Mesenchymal stem cell (in vitro differentiated cells and primary cell): Measurements from ENCODE around the gene CDC37L1.

Experiments
- DNase-seq: peaks from one replicate; pipeline ENCODE4 v3.0.0-alpha.2; 2013
- H2AFZ ChIP-seq: one replicate; pipeline ENCODE4 v1.6.1; 2013; ENCODE audit warnings: low read depth, mild to moderate bottlenecking, control low read depth, inconsistent platforms, low read length, moderate library complexity
- H2AK5ac ChIP-seq: 2 replicates; pipeline ENCODE4 v1.6.1; 2013; ENCODE audit warnings: low read length, moderate library complexity, mild to moderate bottlenecking, inconsistent platforms; ENCODE audit not compliant: severe bottlenecking
- H2BK120ac ChIP-seq: one replicate; pipeline ENCODE4 v1.6.1; 2013; ENCODE audit warnings: low read depth, mild to moderate bottlenecking, inconsistent platforms, low read length, moderate library complexity
- H2BK12ac ChIP-seq, 2 experiments: one replicate each; pipeline ENCODE4 v1.6.1; 2013; ENCODE audit warnings: inconsistent platforms in 2 of 2, low read length in 2 of 2, mild to moderate bottlenecking in 2 of 2, moderate library complexity in 2 of 2, control low read depth in 1 of 2
- H2BK15ac ChIP-seq: one replicate; pipeline ENCODE4 v1.6.1; 2013; ENCODE audit warnings: mild to moderate bottlenecking, low read depth, inconsistent platforms; ENCODE audit not compliant: poor library complexity, severe bottlenecking
- H2BK5ac ChIP-seq: 2 replicates; pipeline ENCODE4 v1.6.1; 2013; ENCODE audit warnings: low read depth, mild to moderate bottlenecking, low read length, control low read depth, inconsistent platforms; ENCODE audit not compliant: poor library complexity, severe bottlenecking
- H3K14ac ChIP-seq, 2 experiments: one replicate each; pipeline ENCODE4 v1.6.1; 2013; ENCODE audit warnings: inconsistent platforms in 2 of 2, low read length in 2 of 2, control low read depth in 1 of 2, mild to moderate bottlenecking in 1 of 2, moderate library complexity in 1 of 2
- H3K18ac ChIP-seq, 2 experiments: one replicate each; pipeline ENCODE4 v1.6.1; 2013; ENCODE audit warnings: inconsistent platforms in 2 of 2, low read length in 2 of 2, control low read depth in 1 of 2, low read depth in 1 of 2, mild to moderate bottlenecking in 1 of 2
- H3K23ac ChIP-seq, 2 experiments: one replicate each; pipeline ENCODE4 v1.6.1; 2013; ENCODE audit warnings: inconsistent platforms in 2 of 2, low read length in 2 of 2, mild to moderate bottlenecking in 2 of 2, moderate library complexity in 2 of 2, control low read depth in 1 of 2
- H3K27ac ChIP-seq: 2 replicates; pipeline ENCODE4 v1.5.1; 2013; ENCODE audit warnings: mild to moderate bottlenecking, moderate library complexity, low read length, control low read depth, inconsistent platforms; ENCODE audit not compliant: poor library complexity, severe bottlenecking
- H3K27me3 ChIP-seq, 2 experiments: 2 replicates each; pipeline versions ENCODE4 v1.6.1 to v1.7.0; 2013; ENCODE audit warnings: low read length in 2 of 2, mild to moderate bottlenecking in 2 of 2, moderate library complexity in 2 of 2, control low read depth in 1 of 2, inconsistent platforms in 1 of 2; ENCODE audit not compliant: control insufficient read depth in 1 of 2, insufficient read depth in 1 of 2
- H3K36me3 ChIP-seq, 2 experiments: 2 replicates each; pipeline versions ENCODE4 v1.6.1 to v1.7.0; 2013; ENCODE audit warnings: low read length in 2 of 2, control low read depth in 1 of 2, inconsistent platforms in 1 of 2, low read depth in 1 of 2, mild to moderate bottlenecking in 1 of 2; ENCODE audit not compliant: insufficient read depth in 2 of 2, control insufficient read depth in 1 of 2
- H3K4ac ChIP-seq, 2 experiments: one replicate each; pipeline ENCODE4 v1.6.1; 2013; ENCODE audit warnings: inconsistent platforms in 2 of 2, low read length in 2 of 2, mild to moderate bottlenecking in 2 of 2, moderate library complexity in 2 of 2, control low read depth in 1 of 2, low read depth in 1 of 2
- H3K4me1 ChIP-seq: 2 replicates; pipeline ENCODE4 v1.6.1; 2013; ENCODE audit warnings: low read depth, low read length, control low read depth; ENCODE audit not compliant: control insufficient read depth, insufficient read depth
- H3K4me2 ChIP-seq: 2 replicates; pipeline ENCODE4 v1.6.1; 2013; ENCODE audit warnings: low read length, mild to moderate bottlenecking, inconsistent platforms; ENCODE audit not compliant: poor library complexity, severe bottlenecking
- H3K4me3 ChIP-seq, 2 experiments: 2 replicates each; pipeline versions ENCODE4 v1.5.1 to v1.7.0; 2013; ENCODE audit warnings: low read length in 2 of 2, mild to moderate bottlenecking in 2 of 2, control low read depth in 1 of 2, low read depth in 1 of 2; ENCODE audit not compliant: insufficient read depth in 1 of 2
- H3K79me1 ChIP-seq: replicated peaks from 2 replicates; pipeline ENCODE4 v1.6.1; 2013; ENCODE audit warnings: mild to moderate bottlenecking, control low read depth, low read length, inconsistent platforms; ENCODE audit not compliant: poor library complexity, severe bottlenecking
- H3K9ac ChIP-seq: 2 replicates; pipeline ENCODE4 v1.7.0; 2013; ENCODE audit warnings: mild to moderate bottlenecking, low read length, moderate library complexity
- H3K9me3 ChIP-seq: 2 replicates; pipeline ENCODE4 v1.7.0; 2013; ENCODE audit warnings: mild to moderate bottlenecking, low read length; ENCODE audit not compliant: control insufficient read depth
- H4K8ac ChIP-seq: one replicate; pipeline ENCODE4 v1.6.1; 2013; ENCODE audit warnings: inconsistent platforms, mild to moderate bottlenecking, low read length, moderate library complexity
- H4K91ac ChIP-seq: one replicate; pipeline ENCODE4 v1.6.1; 2013; ENCODE audit warnings: mild to moderate bottlenecking, low read length, inconsistent platforms
- WGBS: methylation state at CpG from one replicate; pipeline ENCODE4 v1.1.7; 2013; ENCODE audit warnings: mixed read lengths; 5-methylcytosine and 5-hydroxymethylcytosine counted together

CDC37L1 gene

DNA sequence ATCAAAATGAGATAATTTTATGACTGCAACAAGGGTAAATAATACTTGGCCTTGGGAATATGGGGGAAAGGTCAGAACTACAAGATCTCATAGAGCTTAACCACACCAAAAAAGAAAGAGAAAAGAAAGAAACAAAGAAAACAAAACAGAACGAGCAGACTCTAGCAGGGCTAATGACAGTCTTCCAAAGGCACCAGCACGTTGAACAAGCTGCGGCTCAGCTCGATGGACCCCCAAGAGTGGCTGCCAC, 60.9 kb downstream of the CDC37L1 start:
- Histone ChIP-seq H2BK120ac (peak overlapping the region; percentile 85), H3K4ac (peak overlapping the region in 1 of 2 experiments; percentile 87), H4K91ac (no peak overlapping the region), H2AFZ (peak overlapping the region; percentile 100), H3K4me3 (peak overlapping the region; percentile 90 to 92), H2AK5ac (no peak overlapping the region), H3K14ac (no peak overlapping the region), H2BK15ac (no peak overlapping the region), H3K9me3 (no peaks in the 10 kb centered on the region), H3K4me1 (peaks cover 20% of the 10 kb centered on the region), H3K79me1 (peaks cover 9% of the 10 kb centered on the region), H2BK12ac (no peak overlapping the region), H3K18ac (peak overlapping the region; percentile 94 to 96), H3K9ac (peak overlapping the region; percentile 93), H3K27ac (peak overlapping the region; percentile 51), H3K27me3 (no peaks in the 10 kb centered on the region), H3K36me3 (no peaks in the 10 kb centered on the region), H3K4me2 (peak overlapping the region; percentile 84), H3K23ac (peak overlapping the region in 1 of 2 experiments; percentile 72), H4K8ac (peak overlapping the region; percentile 97), H2BK5ac (no peak overlapping the region)
- DNase-seq = peak; percentile 48
- 0% methylated on average over 4 of the region's 4 CpGs for WGBS

DNA sequence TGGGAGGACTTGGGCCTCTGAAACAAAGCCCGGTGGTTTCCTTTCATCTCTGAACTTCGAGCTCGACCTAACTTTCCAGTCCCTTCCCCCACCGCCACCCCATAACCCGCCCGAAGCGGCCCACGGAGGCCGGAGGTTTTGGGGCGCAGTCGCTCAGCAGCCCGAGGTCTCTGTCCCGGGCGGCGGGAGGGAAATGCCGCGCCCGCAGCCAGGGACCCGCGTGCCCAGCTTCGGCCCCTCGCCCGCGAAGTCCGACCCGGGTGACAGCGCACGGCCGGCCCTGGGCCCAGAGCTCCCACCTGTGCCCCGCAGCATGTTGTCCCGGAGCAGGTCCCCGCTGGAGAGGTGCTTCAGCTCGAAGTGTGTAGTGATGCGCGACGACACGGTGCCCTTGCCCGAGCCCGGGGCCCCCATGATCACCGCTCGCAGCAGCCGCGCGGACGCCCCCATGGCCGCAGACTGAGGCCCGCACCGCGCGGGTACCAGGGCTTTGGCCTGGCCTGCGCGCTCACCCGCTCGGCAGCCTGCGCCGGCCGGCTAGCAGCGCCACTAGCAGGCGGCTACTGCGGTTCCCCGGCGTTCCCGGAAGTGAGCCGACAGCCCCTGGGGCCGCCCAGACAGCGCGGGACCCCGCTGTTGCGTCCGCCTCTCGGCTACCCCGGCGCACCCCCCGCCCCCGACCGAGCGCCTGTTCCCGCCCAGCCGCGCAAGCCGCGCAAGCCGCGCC, 61.4 kb downstream of the CDC37L1 start, which contains the start of gene AK3:
TSS of gene AK3 (minus strand) at position 565 of the 727 bp plus-strand sequence. CDS start at position 450, 115 bp downstream.
- Histone ChIP-seq H3K9me3 (no peaks in the 10 kb centered on the region), H3K23ac (peak within 1 kb of the TSS in 1 of 2 experiments; percentile 100), H2AFZ (peak within 1 kb of the TSS; percentile 100), H3K14ac (peak within 1 kb of the TSS in 1 of 2 experiments; percentile 99), H2BK12ac (peak within 1 kb of the TSS in 1 of 2 experiments; percentile 94), H2AK5ac (no peak within 1 kb of the TSS), H3K4me2 (peak within 1 kb of the TSS; percentile 84), H3K18ac (peak within 1 kb of the TSS; percentile 94 to 96), H2BK5ac (peak within 1 kb of the TSS; percentile 89), H3K4me1 (peaks cover 20% of the 10 kb centered on the region), H3K9ac (peak within 1 kb of the TSS; percentile 93), H4K8ac (peak within 1 kb of the TSS; percentile 97), H3K27ac (peak within 1 kb of the TSS; percentile 58), H3K4me3 (peak within 1 kb of the TSS; percentile 90 to 92), H3K4ac (peak within 1 kb of the TSS; percentile 81 to 87), H3K79me1 (peaks cover 7% of the 10 kb centered on the region), H2BK15ac (peak within 1 kb of the TSS; percentile 52), H3K27me3 (no peaks in the 10 kb centered on the region), H2BK120ac (peak within 1 kb of the TSS; percentile 85), H4K91ac (peak within 1 kb of the TSS; percentile 80), H3K36me3 (no peaks in the 10 kb centered on the region)
- WGBS = 1% methylated on average over 62 of the region's 84 CpGs
- peak; percentile 85 for DNase-seq

DNA sequence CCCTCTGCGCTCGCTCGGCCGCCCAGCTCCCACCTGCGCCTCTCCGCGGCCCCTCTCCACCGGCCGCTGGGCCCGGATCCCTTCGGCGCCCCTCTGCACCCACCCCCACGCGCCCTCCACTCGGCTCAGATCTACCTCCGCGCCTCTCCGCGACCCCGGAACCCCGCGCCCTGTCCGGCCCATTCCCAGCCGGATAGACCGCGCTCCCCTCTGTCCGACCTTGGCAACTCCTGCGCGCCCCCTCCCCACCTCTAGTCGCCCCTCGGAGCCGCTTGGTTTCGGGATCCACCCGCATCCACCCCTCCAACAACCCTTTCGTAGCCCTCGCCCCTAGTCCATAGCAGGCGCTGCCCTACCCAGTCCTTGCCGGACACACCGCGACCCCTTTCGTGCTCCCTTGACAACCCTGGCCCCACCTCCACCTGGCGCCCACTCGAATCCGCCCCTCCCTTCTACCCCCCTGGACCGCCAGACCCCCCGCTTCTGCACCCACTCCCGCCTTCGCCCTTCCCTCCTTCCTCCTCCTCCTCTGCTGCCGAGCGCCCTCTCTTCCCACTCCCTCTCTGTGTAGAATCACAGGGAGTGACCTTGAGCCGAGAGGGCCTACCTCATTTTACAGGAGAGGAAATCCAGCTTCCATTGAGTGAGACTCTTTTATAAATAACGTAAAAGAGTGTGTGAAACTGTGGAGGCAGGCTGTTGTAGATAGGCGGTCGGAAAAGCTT, 62.2 kb downstream of the CDC37L1 start:
- Histone ChIP-seq H3K36me3 (no peaks in the 10 kb centered on the region), H3K4me2 (peak overlapping the region; percentile 84), H3K9ac (peak overlapping the region; percentile 93), H3K79me1 (peaks cover 7% of the 10 kb centered on the region), H2BK5ac (no peak overlapping the region), H2BK15ac (peak overlapping the region; percentile 17), H3K23ac (peak overlapping the region in 1 of 2 experiments; percentile 100), H3K18ac (peak overlapping the region; percentile 11 to 81), H2AK5ac (no peak overlapping the region), H3K9me3 (no peaks in the 10 kb centered on the region), H3K4me3 (peak overlapping the region; percentile 90 to 92), H4K8ac (peak overlapping the region; percentile 85), H2BK12ac (peak overlapping the region in 1 of 2 experiments; percentile 94), H4K91ac (peak overlapping the region; percentile 69), H3K4ac (peak overlapping the region; percentile 73 to 75), H2AFZ (peak overlapping the region; percentile 94), H2BK120ac (no peak overlapping the region), H3K14ac (peak overlapping the region in 1 of 2 experiments; percentile 99), H3K4me1 (peaks cover 20% of the 10 kb centered on the region), H3K27me3 (no peaks in the 10 kb centered on the region), H3K27ac (peak overlapping the region; percentile 58)
- 4% methylated on average over 54 of the region's 54 CpGs for WGBS
- DNase-seq = peak; percentile 43

DNA sequence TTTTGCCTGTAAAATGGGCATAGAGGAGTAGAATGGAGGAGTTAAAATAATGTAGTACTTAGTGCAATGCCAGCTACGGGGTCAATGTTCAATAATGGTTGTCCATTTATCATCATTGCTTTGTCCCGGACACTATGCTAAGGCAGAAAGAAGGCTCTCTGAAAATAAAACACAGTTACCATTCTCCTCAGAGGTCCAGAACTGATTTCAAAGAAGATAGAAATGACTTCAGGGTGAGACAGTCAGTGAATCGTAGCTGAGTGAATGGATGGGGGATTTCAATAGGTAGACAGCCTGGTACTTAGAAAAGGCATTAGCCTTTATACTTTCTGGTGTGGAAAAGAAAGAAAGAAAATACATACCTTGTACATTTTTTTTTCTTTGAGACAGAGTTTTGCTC, 62.9 kb downstream of the CDC37L1 start:
- no peak overlapping the region for H2BK120ac ChIP-seq
- H3K23ac ChIP-seq = no peak overlapping the region
- H2BK15ac ChIP-seq = no peak overlapping the region
- no peaks in the 10 kb centered on the region for H3K36me3 ChIP-seq
- H2BK5ac ChIP-seq = no peak overlapping the region
- H2AK5ac ChIP-seq = no peak overlapping the region
- no peak overlapping the region for H4K91ac ChIP-seq
- DNase-seq = no peak
- peak overlapping the region; percentile 2 for H3K27ac ChIP-seq
- no peak overlapping the region for H3K14ac ChIP-seq
- WGBS = 86% methylated on average over 1 of the region's 3 CpGs
- H3K4ac ChIP-seq = no peak overlapping the region
- H3K9me3 ChIP-seq = no peaks in the 10 kb centered on the region
- H3K18ac ChIP-seq = no peak overlapping the region
- H2BK12ac ChIP-seq = no peak overlapping the region
- no peaks in the 10 kb centered on the region for H3K27me3 ChIP-seq
- H3K9ac ChIP-seq = peak overlapping the region; percentile 93
- H4K8ac ChIP-seq = no peak overlapping the region
- H3K4me2 ChIP-seq = no peak overlapping the region
- H3K4me3 ChIP-seq = peak overlapping the region in 1 of 2 experiments; percentile 90
- H3K4me1 ChIP-seq = peaks cover 17% of the 10 kb centered on the region
- H2AFZ ChIP-seq = no peak overlapping the region
- peaks cover 4% of the 10 kb centered on the region for H3K79me1 ChIP-seq
